ENCODE data around the gene USF3.

GRCh38 chr3:113638910-113639309, 57.5 kb downstream of the USF3 start:
- no peak for TF ChIP-seq ELK1 (IDR thresholded peaks at IDR 0.05; ENCODE audit: borderline replicate concordance, low read depth, low read length)
- no peak for TF ChIP-seq CTCF (conservative IDR thresholded peaks at IDR 0.05; ENCODE audit: low read depth, low read length)
- no peak for TF ChIP-seq SMC3 (IDR thresholded peaks at IDR 0.05; ENCODE audit: low read depth, low read length)
- TF ChIP-seq POLR2A (IDR thresholded peaks at IDR 0.05; ENCODE audit: low read depth, low read length), result no peak
- TF ChIP-seq RAD21 (IDR thresholded peaks at IDR 0.05; ENCODE audit: low read length), result no peak
- no peak for TF ChIP-seq RFX5 (IDR thresholded peaks at IDR 0.05; ENCODE audit: low read depth, low read length)
- no peak for TF ChIP-seq FOS (IDR thresholded peaks at IDR 0.05; ENCODE audit: low read depth, low read length)
- no peak for TF ChIP-seq CEBPB (IDR thresholded peaks at IDR 0.05; ENCODE audit: low read depth, low read length)
- no peak for TF ChIP-seq USF2 (IDR thresholded peaks at IDR 0.05; ENCODE audit: low read depth, low read length)
- no peak for TF ChIP-seq MAZ (IDR thresholded peaks at IDR 0.05; ENCODE audit: borderline replicate concordance, low read depth, low read length)
- no peak for TF ChIP-seq MXI1 (IDR thresholded peaks at IDR 0.05; ENCODE audit: borderline replicate concordance, low read depth, low read length)
- TF ChIP-seq MAFK (IDR thresholded peaks at IDR 0.05; ENCODE audit: low read depth, low read length), result no peak
- TF ChIP-seq NFE2L2 (IDR thresholded peaks at IDR 0.05; ENCODE audit: low read depth, low read length), result no peak
